ENCODE results near the gene MSI2. TPM values are rescaled to one million over a fixed set of nuclear protein-coding genes. Genes with fewer than 3 reads are reported as not detected.

The MSI2 gene
- total RNA-seq, 1 donor from 2014 or later, result 21.1 TPM

- no peak for TF ChIP-seq CTCF (IDR thresholded peaks at IDR 0.05; ENCODE audit: insufficient read depth, low read length, severe bottlenecking)
- Histone ChIP-seq H3K27me3 (ENCODE audit: control insufficient read depth, insufficient read depth, low read length) (no peaks in the 10 kb centered on the region), H3K4me3 (ENCODE audit: low read depth, low read length) (no peak overlapping the region), H3K36me3 (ENCODE audit: control insufficient read depth, insufficient read depth, low read length) (no peaks in the 10 kb centered on the region)
- DNase-seq (ENCODE audit: low read depth), result no peak
- FAIRE-seq, result no peak
Measured at GRCh38 chr17:57302690-57303465, 46.6 kb downstream of the MSI2 start.

- Histone ChIP-seq H3K36me3 (ENCODE audit: control insufficient read depth, insufficient read depth, low read length) (peaks cover 1% of the 10 kb centered on the region), H3K27me3 (ENCODE audit: control insufficient read depth, insufficient read depth, low read length) (no peaks in the 10 kb centered on the region), H3K4me3 (ENCODE audit: low read depth, low read length) (no peak overlapping the region)
- DNase-seq (ENCODE audit: low read depth) (no peak), FAIRE-seq (no peak)
- TF ChIP-seq CTCF (IDR thresholded peaks at IDR 0.05; ENCODE audit: insufficient read depth, low read length, severe bottlenecking), result no peak
Measured at GRCh38 chr17:57305144-57305728, 48.9 kb downstream of the MSI2 start.

GRCh38 chr17:57305908-57306504, 49.7 kb downstream of the MSI2 start:
- Histone ChIP-seq H3K4me3 (ENCODE audit: low read depth, low read length) (no peak overlapping the region), H3K27me3 (ENCODE audit: control insufficient read depth, insufficient read depth, low read length) (no peaks in the 10 kb centered on the region), H3K36me3 (ENCODE audit: control insufficient read depth, insufficient read depth, low read length) (peaks cover 3% of the 10 kb centered on the region)
- FAIRE-seq (no peak), DNase-seq (ENCODE audit: low read depth) (peak; percentile 12)
- TF ChIP-seq CTCF (IDR thresholded peaks at IDR 0.05; ENCODE audit: insufficient read depth, low read length, severe bottlenecking), result no peak

- FAIRE-seq (no peak), DNase-seq (ENCODE audit: low read depth) (no peak)
- H3K27me3 ChIP-seq (ENCODE audit: control insufficient read depth, insufficient read depth, low read length), result no peaks in the 10 kb centered on the region
- no peak for TF ChIP-seq CTCF (IDR thresholded peaks at IDR 0.05; ENCODE audit: insufficient read depth, low read length, severe bottlenecking)
- H3K4me3 ChIP-seq (ENCODE audit: low read depth, low read length), result no peak overlapping the region
- H3K36me3 ChIP-seq (ENCODE audit: control insufficient read depth, insufficient read depth, low read length), result peaks cover 3% of the 10 kb centered on the region
Measured at GRCh38 chr17:57308543-57309186, 52.3 kb downstream of the MSI2 start.

GRCh38 chr17:57309479-57309878, 53.2 kb downstream of the MSI2 start:
- Histone ChIP-seq H3K36me3 (ENCODE audit: control insufficient read depth, insufficient read depth, low read length) (peaks cover 3% of the 10 kb centered on the region), H3K27me3 (ENCODE audit: control insufficient read depth, insufficient read depth, low read length) (no peaks in the 10 kb centered on the region), H3K4me3 (ENCODE audit: low read depth, low read length) (no peak overlapping the region)
- DNase-seq (ENCODE audit: low read depth) (peak; percentile 91), FAIRE-seq (no peak)
- TF ChIP-seq CTCF (IDR thresholded peaks at IDR 0.05; ENCODE audit: insufficient read depth, low read length, severe bottlenecking), result no peak

Data from bronchial epithelial cell (primary cell).